GM12891 (cell line): Measurements from ENCODE around the gene RAB25.

Experiments used
- PAX5 ChIP-seq: IDR thresholded peaks from 2 replicates; pipeline ENCODE4 v1.6.1; 2011; ENCODE audit warnings: low read length, moderate library complexity, mild to moderate bottlenecking; ENCODE audit not compliant: insufficient read depth, severe bottlenecking
- POLR2A ChIP-seq: IDR thresholded peaks from 2 replicates; pipeline ENCODE4 v1.6.1; 2011; ENCODE audit warnings: low read depth, low read length, control low read depth

DNA sequence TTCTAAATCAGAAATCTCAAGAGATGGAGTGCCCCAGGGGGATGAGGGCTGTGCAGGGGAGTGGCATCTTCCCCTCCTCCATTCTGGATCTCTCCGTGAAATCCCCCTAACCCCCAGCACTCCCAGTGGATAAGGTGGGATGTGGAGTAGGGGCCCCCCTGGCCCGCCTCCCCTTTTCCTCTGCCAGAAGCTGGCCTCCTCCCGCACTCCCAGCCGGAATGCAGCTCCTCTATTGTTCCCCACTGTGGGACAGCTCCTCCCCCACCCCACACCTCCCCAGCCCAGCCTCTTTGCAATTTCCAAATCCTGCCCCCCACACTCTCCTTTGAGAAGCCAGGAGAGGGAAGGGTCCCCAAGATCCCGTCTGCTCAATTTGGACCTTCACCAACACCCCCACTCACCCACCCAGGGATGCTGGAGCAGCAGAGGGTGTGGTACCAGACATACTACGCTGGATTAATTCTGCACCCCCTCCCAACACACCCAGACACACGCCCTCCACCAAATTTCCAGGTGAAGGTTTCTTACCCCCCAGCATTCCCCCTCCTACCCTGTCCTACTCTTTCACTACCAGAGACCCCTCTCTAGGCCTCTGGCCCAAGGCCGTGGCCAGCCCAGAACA lies 19.4 kb downstream of the RAB25 start:
- TF ChIP-seq PAX5 (no peak), POLR2A (no peak)
